ENCODE measurements around the gene MDN1.

Gene MDN1

GRCh38 chr6:89702349-89702748 is 117.2 kb downstream of the MDN1 start:
- no peak for DNase-seq (ENCODE audit: low read depth in 2 of 2)

DNA sequence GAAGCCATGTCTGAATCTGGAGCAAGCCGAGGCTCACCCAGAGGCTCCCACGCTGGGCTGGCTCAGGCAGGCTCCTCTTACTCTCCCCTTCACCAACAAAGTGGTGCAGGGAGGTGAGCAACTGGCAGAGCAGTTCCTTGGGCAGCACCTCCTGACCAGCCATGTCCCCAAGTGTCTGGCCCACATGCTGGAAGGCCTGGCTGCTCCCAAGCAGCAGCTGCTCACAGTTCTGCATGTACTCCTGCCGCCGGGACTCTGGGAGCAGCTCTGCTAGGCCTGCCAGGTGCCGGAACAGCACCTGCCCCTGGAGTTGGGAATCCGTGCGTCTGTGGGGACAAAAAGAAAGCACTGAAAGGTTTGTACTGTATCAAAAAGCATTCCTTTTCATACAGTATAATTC is 123.9 kb downstream of the MDN1 start:
- no peak for DNase-seq (ENCODE audit: low read depth in 2 of 2)

DNA sequence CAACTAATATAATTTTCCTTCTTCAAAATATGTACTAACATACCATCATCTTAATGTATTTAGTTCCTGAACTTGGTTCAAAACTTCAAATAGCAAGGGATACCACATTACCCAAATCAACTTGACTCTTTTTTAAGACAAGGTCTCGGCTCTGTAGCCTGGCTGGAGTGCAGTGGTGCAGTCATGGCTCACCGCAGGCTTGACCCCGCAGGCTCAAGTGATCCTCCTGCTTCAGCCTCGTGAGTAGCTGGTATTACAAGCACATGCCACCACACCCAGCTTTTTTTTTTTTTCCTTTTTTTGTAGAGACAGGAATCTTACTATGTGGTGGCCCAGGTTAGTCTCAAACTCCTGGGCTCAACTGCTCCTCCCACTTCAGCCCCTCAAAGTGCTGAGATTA is 125.2 kb downstream of the MDN1 start:
- DNase-seq (ENCODE audit: low read depth in 2 of 2), result no peak

DNA sequence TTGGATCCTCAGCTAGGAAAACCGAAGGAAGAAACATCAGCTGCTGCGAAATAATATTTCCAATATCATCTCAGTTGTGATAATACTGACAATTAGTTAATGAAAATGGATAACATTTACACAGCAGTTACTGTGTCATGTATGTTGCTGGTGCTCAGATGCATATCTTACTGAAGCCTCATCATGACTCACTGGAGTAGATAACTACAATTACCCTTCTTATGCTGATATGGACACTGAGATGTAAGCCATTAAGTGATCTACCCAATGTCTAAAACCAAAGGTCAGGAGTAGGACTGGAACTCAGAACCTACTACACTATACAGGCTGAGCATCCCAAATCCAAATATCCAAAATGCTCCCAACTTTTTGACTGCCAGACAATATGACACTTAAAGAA is 126.4 kb downstream of the MDN1 start:
- no peak for DNase-seq (ENCODE audit: low read depth in 2 of 2)

GRCh38 chr6:89692256-89692655 is 127.3 kb downstream of the MDN1 start:
- DNase-seq (ENCODE audit: low read depth in 2 of 2), result no peak

- DNase-seq (ENCODE audit: low read depth in 2 of 2), result no peak
Measured at GRCh38 chr6:89690944-89691324, 128.7 kb downstream of the MDN1 start.

- DNase-seq (ENCODE audit: low read depth in 2 of 2), result no peak
Measured at GRCh38 chr6:89689732-89690131, 129.9 kb downstream of the MDN1 start.

DNA sequence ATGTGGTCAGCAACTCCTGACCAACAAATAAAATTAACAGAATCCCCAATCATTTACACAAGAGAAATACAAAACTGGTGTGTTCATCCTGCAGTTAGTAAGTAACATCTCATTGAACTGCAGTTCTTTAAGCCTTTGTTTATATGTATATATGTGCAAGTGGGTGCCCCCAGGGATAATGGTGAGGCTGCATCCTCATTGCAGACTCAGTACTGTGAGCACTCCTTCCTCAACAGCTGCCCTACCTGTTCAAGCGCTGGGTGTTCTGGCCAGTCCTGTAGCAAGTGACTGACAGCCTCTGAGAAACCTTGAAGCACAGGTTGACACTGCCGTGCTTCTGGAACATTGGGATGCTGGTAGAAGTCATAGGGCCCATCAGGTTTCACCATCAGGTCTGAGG is 131.3 kb downstream of the MDN1 start:
- DNase-seq (ENCODE audit: low read depth in 2 of 2), result no peak

- DNase-seq (ENCODE audit: low read depth in 2 of 2), result no peak
Measured at GRCh38 chr6:89685311-89685710, 134.3 kb downstream of the MDN1 start.

DNA sequence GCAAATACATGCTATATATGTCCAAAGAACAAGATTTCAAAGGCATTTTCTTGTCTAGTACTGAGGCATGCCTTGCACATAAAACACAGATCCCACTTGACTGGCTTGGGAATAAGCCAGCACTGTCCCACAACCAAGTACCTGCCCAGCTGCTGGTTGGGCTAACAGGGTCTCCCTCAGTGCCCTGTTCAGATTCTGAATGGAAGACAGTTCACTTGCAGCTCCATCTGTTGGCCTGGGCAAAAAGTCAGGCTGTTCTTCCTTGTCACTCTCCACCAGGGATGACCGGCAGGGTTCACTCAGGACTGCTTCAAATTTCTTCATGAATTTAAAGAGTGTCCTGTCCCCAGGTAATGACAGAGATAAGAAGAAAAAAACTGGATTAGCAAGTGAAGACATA is 136.6 kb downstream of the MDN1 start:
- DNase-seq (ENCODE audit: low read depth in 2 of 2), result no peak

GRCh38 chr6:89681983-89682564 is 137.5 kb downstream of the MDN1 start:
- DNase-seq (ENCODE audit: low read depth in 2 of 2), result no peak

DNA sequence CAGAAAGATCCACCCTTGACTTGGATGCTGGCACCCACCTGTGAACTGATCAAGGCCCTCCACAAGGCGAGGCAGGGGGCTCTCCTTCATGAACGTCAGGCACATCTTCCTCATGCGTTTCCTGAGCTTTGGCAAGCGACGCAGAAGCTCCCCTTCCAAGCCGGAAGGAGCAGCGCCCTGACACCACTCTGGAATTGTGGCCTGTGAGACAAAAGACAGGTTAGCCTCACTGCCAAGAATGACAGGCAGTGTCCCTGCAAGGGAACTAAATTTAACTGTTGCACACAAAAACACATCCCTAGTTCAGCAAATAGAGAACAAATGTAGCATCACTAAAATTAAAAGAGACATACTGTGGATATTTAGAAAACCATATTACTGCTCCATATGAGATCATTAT is 139.0 kb downstream of the MDN1 start:
- no peak for DNase-seq (ENCODE audit: low read depth in 2 of 2)

DNA sequence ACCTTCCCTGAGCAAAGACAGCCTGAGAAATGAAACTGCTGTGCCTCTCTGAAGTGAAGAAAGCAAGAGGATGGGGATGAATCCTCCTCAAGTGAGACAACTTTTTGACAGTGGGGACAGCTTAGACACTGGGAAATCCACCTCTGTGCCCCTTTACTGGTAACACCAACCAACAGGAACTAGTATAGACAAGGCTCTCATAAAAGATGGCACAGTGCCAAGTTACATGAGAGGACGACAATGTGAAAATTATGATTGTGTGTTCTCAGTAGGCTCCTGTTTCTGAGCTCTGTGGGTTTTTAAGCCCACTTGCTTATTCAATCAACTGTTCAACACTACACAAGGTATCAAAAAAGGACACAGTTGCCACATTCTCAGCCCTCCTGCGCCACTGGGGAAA is 139.4 kb downstream of the MDN1 start:
- no peak for DNase-seq (ENCODE audit: low read depth in 2 of 2)

GRCh38 chr6:89679215-89680120 is 140.1 kb downstream of the MDN1 start:
- no peak for DNase-seq (ENCODE audit: low read depth in 2 of 2)

DNA sequence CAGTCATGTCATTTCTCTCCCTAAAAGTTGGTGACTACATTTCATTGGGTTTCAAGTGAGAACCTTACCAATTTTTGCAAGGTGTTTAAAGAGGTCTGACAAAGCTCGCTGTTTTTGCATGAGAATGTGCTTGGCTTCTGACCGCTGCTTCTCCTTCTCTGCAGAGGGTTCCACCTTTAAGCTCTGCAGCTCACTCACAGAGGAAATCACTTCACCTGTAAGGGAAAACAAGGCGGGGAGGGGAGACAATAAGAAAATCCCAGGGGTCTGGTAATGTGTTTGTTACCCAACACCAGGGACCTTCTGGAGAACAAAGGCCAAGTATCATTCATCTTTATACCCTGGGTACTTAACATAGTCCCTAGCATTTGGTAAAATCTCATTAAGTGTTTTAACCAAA is 141.1 kb downstream of the MDN1 start:
- DNase-seq (ENCODE audit: low read depth in 2 of 2), result no peak

DNA sequence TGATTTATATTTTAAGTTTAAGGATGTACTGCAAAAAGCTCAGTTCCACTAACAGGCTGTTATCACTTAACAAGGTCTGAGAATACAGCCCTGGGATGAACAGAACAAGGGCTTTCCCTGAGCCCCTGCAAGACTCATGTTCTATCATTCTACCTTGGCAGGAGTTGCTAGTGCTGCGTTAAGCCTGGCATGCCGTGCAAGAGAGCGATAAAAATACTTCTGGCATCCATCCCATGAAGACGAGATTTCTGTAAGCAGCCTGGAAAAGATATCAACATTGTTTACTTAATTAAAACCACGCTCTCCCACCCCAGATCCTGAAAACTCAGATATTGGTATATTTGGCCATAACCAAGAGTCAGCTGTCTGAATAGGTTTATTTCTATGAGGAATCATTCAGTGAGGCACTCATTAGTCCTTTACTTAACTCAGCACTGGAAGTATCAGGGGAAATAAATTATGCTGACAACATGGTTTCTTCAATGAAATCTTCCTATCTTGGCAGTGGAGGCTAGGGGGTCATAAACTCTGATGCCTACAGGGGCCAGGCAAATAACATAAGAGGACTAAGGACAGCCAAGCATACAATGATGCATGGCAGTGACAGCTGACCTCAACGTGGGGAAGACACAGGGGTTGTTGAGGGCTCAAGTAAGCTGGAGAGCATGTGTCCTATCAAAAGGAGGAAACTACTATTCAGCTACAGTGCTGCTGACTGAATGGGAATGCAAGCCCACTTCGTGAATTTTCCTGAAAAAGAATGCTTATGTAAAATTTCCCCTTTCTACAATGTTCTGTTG is 143.4 kb downstream of the MDN1 start:
- no peak for DNase-seq (ENCODE audit: low read depth in 2 of 2)

GRCh38 chr6:89670935-89671565 is 148.5 kb downstream of the MDN1 start:
- no peak for DNase-seq (ENCODE audit: low read depth in 2 of 2)

DNA sequence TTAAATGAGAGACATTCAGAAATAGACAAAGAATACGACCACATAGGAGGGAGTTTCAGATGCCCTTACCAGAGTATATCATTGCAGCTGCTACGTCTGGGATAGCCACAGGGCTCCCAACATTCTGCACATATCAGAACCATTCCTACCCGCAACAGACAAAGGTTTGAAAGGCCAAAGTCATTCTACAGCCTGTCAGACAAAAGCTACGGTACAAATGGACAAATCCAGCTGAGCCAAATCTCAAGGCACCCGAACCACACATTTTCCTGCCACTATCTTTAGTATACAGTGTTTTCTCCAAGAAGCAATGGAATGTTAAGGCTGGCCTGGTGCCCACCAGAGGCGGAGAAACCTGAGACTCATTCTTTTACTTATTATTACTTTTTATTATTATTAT is 150.6 kb downstream of the MDN1 start:
- DNase-seq (ENCODE audit: low read depth in 2 of 2), result no peak

GRCh38 chr6:89667872-89668556 is 151.6 kb downstream of the MDN1 start:
- no peak for DNase-seq (ENCODE audit: low read depth in 2 of 2)

DNA sequence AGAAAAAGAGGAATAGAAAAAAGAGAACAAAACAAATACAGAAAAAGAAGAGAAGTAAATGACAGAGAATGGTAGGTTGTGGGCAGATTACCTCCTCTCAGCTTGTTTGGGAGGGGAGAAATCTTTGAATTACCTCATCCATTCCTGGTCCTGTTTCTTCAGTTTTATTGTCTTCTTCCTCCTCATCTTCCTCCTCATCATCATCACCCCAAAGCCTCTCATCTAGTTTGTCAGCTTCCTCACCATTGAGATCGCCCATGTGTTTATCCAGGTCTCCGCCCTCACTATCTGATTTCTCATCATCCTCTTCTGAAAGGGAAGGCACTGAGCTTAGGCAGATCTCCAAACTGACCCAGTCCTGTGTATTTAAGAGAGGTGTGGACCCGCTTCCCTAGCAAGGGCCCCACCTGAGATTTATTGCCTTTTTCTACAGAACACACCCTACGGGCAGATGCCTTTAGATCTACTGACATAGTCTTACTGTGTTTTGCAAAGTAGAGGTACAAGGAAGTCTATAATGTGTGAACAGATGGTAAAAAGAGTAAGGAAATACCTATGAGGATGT is 156.9 kb downstream of the MDN1 start:
- DNase-seq (ENCODE audit: low read depth in 2 of 2), result no peak

DNA sequence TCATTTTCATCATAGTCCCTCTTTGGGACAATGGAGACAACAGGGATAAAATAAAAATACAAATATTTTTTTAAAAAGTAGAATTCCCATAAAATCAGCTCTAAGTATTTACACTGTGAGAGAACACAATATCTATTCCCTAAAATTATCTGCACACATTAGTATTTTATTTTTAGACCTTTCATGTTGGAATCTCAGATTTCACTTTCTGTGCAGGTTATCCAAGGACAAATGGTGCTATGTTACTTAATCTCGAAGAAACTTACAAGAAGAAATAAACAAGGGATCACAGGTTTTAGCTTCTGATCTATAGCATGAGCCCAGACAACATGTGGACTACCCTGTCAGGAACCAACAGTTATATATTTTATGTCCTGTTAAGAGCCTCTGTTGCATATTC is 158.0 kb downstream of the MDN1 start:
- no peak for DNase-seq (ENCODE audit: low read depth in 2 of 2)

Data from stimulated activated CD8-positive, alpha-beta memory T cell treated with anti-CD3 and anti-CD28 coated beads, Interleukin-2, amount 100 ng/mL, for 1 hour (primary cell).